Epithelial cell of proximal tubule (primary cell): ENCODE data around the gene CDC5L. TPM values are rescaled to one million over a fixed set of nuclear protein-coding genes. Genes with fewer than 3 reads are reported as not detected.
A peak's percentile ranks its signal among the peaks of the same experiment; 100 is the strongest.

Experiments used
- DNase-seq: peaks from one replicate; pipeline ENCODE4 v3.0.0-alpha.2; 2011; ENCODE audit warnings: low read depth
- H3K4me3 ChIP-seq: 2 replicates; pipeline ENCODE4 v1.5.1; 2011; ENCODE audit warnings: low read depth, mild to moderate bottlenecking, low read length
- total RNA-seq: library from RNA; depleted of rRNA; stranded (reverse); fragments of >200 nt; gene quantifications from 2 replicates; pipeline ENCODE4 v1.2.3, GENCODE V29; 2015
- TF ChIP-seq, protein P1 (sequence below): conservative IDR thresholded peaks from 2 replicates; pipeline ENCODE4 v1.5.1; 2012; ENCODE audit warnings: low read depth, mild to moderate bottlenecking, low read length

CDC5L gene
- total RNA-seq, 1 donor from 2014 or later: 25.9 TPM

DNA sequence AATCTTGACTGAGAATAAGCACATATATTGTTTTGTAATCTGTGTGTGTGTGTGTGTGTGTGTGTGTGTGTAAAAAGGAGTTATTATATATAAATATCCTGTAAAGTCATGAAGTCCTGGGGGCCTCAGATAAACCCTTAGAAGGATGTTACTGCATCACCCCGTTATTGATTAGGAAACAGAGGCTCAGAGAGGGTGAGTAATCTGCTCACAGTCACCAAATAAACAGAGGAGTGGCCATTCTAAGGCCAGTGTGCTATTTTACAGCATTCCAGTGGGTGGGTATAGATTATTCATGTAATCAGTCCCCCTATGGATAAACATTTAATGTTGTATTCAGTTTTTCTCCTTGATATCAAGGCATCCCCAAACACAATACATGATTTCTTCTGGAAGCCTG lies 87.1 kb downstream of the CDC5L start:
- TF ChIP-seq, protein P1, sequence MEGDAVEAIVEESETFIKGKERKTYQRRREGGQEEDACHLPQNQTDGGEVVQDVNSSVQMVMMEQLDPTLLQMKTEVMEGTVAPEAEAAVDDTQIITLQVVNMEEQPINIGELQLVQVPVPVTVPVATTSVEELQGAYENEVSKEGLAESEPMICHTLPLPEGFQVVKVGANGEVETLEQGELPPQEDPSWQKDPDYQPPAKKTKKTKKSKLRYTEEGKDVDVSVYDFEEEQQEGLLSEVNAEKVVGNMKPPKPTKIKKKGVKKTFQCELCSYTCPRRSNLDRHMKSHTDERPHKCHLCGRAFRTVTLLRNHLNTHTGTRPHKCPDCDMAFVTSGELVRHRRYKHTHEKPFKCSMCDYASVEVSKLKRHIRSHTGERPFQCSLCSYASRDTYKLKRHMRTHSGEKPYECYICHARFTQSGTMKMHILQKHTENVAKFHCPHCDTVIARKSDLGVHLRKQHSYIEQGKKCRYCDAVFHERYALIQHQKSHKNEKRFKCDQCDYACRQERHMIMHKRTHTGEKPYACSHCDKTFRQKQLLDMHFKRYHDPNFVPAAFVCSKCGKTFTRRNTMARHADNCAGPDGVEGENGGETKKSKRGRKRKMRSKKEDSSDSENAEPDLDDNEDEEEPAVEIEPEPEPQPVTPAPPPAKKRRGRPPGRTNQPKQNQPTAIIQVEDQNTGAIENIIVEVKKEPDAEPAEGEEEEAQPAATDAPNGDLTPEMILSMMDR: no peak
- no peak overlapping the region for H3K4me3 ChIP-seq
- no peak for DNase-seq

DNA sequence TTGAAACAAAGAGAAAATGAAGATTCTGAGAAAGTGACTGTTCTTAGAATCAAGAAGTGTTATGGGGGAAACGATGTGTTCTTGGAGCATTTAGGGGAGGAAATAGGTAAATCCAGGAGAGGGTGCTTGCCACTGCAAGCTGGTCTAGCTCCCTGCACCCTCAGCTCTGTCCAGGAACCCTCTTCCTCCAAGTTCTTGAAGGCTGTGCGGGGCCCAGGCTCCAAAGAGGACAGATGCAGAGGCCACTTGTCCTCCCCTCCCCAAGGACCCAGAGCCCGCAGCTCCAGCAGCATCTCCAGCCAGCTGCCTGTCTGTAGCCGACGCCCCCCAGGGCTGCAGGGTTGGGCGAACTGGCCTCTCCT lies 87.9 kb downstream of the CDC5L start:
- DNase-seq: no peak
- TF ChIP-seq, protein P1: no peak
- no peak overlapping the region for H3K4me3 ChIP-seq

DNA sequence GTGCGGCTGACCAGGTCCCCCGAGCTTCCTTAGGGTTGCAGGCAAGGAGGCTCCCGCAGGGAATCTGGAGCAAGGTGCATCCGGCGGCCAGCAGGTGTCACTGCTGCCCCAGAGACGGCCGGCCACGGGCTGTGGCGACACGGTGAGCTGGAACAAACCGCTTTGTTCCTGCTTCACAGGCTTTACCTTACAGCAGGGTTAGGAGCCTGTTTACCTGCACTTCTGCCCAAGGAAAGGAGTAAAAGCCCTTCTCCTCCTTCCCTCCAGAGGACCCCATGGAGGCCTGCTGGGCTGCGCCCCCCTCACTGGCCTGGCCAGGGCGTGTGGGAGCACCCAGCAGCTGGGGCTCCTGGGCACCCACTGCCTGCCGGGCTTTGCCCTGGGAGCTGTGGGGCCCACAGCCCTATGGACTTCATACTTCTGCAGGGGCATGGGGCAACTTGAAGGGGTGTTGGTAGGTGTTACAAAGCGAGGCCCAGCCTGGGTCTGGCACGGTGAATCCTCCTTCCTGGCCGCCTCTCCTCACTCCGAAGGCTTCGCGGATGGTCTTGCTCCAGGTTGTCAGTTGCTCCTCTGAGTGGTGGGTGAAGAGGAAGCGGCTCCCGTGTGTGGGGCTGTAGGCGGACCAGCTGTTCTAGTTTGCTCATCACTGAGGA lies 88.4 kb downstream of the CDC5L start:
- DNase-seq: no peak
- H3K4me3 ChIP-seq: no peak overlapping the region
- TF ChIP-seq, protein P1: peak; percentile 85

DNA sequence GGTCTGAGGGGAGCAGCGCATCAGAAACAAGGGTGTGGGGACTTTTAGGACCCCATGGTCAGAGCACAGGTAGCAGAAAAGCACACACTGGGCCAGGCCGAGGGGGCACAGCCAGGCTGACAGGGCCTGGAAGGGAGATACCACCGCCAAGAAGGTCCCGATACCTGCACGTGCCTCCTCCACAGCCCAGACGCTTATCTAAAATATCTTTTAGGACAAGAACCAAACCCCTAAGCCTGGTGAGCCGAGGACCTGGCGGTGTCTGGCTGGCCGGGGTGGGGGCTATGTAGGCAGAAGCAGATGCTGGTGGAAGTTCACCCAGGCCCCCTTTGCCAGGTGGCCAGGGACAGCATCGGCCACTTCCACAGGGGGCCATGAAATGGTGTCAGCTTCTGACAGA lies 89.3 kb downstream of the CDC5L start:
- TF ChIP-seq, protein P1: no peak
- no peak overlapping the region for H3K4me3 ChIP-seq
- DNase-seq: no peak

DNA sequence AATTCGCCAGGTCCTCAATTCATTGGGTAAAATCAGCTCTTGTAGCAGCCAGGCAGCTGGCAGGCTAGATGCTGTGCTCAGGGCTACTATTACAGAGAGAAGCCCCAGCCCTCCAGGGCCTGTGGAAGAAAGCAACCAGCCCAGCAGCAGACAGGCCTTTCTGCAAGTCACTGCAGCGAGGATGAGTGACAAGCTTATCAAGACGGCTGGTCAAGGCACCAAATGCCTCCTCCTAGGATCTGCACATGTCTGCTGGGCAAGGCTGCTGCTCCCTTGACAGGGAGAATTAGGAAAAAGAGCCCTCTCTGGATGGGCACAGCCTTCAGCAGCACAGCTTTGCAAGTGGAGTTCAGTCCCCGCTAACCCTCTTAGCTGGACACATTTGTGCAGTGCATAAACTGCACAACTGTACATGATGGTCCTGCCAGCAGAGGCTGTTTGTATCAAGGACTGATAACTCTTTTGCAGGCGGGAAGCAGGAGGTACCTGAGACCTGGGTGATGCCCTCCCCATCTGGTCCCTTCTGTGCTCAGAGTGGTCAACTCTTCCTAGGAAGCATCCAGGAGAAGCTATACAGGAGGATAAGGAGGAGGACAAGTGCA lies 89.9 kb downstream of the CDC5L start:
- no peak overlapping the region for H3K4me3 ChIP-seq
- DNase-seq: no peak
- TF ChIP-seq, protein P1: no peak

DNA sequence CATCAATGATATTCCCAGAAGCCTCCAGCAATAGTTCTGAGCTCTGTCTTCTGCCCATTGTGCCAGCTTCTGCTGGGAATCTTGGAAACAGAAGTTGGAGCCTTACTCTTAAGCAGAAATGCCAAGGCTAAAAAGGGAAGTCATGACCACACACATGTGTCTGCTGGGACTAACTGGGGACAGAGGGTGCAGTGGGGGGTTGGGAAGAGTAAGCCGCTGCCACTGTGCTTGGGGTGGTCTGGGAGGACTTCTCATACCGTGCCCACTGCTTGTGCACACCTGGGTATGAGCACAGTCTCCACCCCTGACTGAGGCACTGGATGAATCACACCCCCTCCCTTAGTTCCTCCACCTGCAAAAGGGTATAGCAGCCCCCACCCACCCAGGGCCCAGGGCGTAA lies 90.7 kb downstream of the CDC5L start:
- TF ChIP-seq, protein P1: no peak
- no peak overlapping the region for H3K4me3 ChIP-seq
- no peak for DNase-seq
